Measurements from ENCODE around the gene ASS1.

- TF ChIP-seq EZH2 (IDR thresholded peaks at IDR 0.05; ENCODE audit: borderline replicate concordance, low read depth, low read length, poor library complexity, severe bottlenecking): no peak
- TF ChIP-seq, protein P1, sequence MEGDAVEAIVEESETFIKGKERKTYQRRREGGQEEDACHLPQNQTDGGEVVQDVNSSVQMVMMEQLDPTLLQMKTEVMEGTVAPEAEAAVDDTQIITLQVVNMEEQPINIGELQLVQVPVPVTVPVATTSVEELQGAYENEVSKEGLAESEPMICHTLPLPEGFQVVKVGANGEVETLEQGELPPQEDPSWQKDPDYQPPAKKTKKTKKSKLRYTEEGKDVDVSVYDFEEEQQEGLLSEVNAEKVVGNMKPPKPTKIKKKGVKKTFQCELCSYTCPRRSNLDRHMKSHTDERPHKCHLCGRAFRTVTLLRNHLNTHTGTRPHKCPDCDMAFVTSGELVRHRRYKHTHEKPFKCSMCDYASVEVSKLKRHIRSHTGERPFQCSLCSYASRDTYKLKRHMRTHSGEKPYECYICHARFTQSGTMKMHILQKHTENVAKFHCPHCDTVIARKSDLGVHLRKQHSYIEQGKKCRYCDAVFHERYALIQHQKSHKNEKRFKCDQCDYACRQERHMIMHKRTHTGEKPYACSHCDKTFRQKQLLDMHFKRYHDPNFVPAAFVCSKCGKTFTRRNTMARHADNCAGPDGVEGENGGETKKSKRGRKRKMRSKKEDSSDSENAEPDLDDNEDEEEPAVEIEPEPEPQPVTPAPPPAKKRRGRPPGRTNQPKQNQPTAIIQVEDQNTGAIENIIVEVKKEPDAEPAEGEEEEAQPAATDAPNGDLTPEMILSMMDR (conservative IDR thresholded peaks at IDR 0.05; ENCODE audit: low read depth, low read length): no peak
Measured at GRCh38 chr9:130548103-130548502, 103.3 kb downstream of the ASS1 start.
